GM19240 (cell line): ENCODE measurements around the gene CRYGA.
"Not testable (repeated sequence)": the region's sequence is repeated elsewhere in the genome, so short reads cannot be mapped to it uniquely, and the experiment has no call there.

Source experiments
- DNase-seq: peaks from one replicate; pipeline ENCODE4 v3.0.0; 2011; ENCODE audit warnings: low spot score; ENCODE audit not compliant: insufficient read length

The CRYGA gene

DNA sequence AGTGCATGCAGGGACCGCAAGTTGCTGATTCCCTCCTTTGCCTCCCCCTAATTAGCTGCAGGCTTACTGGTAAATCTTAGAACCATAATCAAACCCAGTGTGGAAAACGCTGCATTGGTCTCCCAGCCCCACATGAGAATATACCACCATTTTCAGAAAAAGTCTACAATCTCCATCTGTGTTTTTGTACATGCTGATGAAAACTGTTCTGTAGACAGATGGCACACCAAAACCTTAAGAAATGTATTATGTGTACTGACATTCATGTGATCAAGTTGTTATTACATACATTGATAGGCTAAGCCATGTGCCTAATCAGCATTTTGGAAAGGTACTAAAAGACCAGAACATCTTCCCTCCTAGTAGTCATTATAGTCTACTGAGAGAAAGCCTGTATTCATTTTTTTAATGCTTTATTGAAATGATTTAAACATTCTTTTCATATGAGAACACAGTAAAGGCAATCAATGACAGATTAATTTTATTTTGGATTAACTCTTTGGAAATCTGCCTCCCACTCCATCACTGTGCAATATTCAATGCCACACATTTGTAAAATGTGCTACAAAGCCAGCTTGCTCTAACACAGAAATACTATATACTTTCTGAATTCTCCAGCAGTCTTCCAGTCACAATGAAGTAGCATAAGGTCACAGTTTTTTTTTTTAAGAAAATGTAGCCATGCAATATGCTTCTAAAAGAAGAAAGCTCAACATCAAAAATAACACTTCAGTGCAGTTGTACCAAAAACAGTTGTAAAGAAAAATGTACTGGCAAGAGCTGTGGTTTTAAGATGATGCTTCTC lies 1.8 kb upstream of the CRYGA start:
- no peak for DNase-seq

DNA sequence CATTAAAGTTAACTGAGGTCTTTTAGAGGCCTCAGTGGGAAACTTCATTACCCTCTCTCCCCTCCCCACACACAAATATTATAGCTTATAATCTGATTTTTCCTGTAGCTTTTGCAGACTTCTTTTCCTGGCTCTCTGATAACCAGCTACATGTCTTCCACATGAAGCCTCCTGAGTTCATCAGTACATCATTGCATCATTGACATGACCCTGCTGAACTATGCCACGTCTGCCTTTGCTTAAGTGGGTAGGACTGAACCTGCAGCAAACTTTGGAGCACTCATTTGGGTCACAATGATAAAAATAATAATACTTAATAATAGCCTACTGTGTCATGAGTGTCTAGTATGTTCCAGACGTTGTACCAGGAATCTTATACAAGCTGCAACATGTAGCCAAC lies 7.0 kb downstream of the CRYGA start:
- no peak for DNase-seq

DNA sequence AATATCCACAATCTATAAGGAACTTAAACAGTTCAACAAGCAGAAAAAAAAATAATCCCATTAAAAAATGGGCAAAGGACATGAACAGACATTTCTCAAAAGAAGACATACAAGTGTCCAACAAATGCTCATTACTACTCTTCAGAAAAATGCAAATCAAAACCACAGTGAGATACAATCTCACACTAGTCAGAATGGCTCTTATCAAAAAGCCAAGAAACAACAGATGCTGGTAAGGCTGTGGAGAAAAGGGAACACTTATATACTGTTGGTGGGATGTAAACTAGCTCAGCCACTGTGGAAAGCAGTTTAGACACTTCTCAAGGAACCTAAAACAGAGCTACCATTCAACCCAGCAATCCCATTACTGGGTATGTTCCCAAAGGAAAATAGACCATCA lies 10.2 kb downstream of the CRYGA start:
- DNase-seq, result no peak

DNA sequence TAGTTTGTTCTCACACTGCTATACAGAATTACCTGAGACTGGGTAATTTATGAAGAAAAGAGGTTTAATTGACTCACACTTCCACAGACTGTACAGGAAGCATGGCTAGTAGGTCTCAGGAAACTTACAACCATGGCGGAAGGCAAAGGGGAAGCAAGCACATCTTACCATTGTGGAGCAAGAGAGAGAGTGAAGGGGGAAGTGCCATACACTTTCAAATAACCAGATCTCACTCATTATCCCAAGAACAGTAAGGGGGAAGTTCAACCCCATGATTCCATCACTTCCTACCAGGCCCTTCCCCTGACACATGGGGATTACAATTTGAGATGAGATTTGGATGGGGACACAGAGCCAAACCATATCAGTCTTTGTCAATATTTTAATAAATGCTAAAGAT lies 12.4 kb downstream of the CRYGA start:
- DNase-seq, result no peak

DNA sequence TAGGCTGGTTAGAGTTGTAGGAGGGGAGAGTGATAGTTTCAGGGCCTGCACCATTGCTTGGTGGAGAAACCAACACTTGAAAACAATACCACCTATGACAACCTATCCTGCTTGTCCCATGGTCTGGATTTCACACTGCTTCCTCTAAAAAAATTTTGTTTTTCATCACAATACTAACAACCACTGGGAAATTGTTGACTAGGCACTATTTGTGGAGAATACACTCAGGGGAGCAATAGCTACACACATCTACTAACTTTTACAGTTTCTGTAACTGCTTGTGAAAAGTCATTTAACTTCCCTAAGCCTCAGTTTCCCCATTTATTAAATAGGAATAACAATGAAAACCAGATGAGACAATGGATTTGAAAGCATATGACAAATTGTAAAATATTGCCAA lies 13.3 kb downstream of the CRYGA start:
- DNase-seq, result no peak

DNA sequence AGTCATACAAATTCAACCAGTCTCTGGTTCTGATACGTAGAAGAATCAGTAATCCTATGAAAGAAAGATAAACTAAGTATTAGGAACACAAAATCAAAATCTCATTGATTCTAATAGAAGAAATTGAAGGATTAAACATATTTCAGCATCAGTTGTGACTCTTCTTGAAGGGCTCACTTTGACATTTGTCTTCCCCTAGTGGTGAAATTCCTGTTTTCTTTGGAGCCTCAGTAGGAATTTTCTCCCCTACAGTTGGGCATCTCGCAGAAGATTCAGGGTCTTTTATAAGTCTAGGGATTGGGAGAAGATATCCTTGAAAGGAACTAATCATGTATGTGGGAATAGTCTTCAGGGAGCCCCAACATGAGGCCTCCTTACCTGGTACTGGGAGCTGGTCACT lies 14.6 kb downstream of the CRYGA start:
- no peak for DNase-seq

DNA sequence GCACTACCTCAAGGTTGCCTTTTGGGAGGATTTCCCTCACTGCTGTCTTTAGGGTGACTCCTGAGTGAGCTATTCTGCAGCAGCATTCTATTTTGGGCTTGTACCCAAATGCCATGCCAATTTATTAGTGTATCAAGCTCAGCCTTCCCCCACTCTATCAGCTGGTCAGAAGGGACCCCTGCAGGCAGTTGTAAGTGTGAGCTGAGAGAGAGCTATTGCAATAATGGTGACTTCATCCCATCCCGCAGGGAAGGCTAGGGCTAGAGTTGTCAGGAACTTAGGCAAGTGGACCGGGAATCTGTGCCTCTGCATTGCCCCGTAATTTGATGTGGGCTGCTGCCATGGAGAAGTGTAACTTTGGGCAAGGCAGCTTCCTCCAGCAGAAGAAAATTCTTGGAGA lies 15.6 kb downstream of the CRYGA start:
- DNase-seq, result no peak

DNA sequence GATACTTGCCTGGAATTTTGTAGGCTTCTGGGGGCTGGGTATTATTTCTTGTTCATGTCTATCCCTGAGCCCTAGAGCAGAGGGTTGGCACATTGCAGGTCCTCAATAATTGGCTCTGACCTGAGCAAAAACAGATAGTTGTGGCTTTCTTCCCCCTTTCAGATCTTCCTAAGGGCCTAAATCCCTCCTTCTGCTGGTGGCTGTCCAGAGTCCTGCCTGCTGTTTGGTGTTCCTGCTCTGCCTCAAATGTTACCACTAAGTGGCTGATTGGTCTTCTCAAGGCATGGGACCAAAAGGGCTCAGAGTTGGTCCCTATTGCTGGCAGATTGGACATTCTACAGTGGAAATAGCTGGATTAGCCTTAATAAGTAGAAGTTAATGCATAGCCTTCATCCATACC lies 16.4 kb downstream of the CRYGA start:
- DNase-seq, result no peak

DNA sequence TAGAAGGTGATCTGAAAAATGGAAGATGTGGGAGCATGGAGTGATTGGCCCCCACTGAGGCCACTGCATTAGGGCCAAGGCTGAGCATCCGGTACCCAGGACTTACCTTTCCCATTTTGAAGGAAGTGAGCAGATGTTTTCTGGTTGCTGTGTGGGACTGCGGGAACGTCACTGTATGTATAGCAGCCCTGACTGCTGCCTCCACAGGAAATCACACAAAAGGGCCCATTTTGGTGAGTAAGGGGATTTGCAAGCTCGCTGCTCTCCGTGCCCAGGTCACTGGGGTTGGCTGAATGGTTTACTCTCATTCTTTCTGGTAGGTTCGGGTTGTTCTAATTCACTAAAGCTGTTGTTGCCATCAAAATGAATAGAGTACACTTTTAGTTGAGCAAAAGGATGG lies 17.4 kb downstream of the CRYGA start, which contains the start of gene CRYGB:
CRYGB (minus strand) TSS at position 153 of the 400 bp plus-strand sequence; CDS start at position 115, 38 bp downstream.
- DNase-seq, result no peak

DNA sequence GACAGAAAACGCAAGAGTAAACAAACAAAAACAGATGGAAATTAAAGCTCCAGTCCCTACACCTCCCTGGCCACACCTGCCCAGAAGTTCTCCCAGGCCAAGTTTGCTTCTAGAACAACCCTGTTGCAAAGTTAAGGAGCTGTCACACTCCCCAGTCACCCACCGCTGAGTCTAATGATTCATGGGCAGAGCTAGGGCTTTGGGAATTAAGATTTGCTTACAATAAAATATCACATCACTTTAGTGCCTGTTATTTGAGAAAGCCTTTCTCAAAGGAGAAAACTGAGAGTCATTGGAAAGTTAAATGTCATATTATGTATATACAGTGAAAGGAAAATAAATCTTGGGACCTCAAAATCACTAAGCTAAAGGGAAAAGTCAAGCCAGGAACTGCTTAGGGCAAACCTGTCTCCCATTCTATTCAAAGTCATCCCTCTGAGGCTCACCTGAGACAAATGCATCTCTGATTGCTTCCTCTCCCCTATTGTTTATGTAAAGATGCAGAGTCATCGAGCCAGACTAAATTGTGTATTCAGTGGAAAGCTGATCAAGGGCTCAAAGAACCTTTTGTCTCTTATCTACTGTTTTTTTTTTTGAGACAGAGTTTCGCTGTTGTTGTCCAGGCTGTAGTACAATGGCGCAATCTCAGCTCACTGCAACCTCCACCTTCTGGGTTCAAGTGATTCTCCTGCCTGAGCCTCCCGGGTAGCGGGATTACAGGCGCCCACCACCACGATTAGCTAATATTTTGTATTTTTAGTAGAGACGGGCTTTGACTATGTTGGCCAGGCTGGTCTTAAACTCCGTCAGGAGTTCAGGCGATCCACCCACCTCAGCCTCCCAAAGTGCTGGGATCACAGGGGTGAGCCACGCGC lies 20.2 kb downstream of the CRYGA start:
- DNase-seq, result no peak

DNA sequence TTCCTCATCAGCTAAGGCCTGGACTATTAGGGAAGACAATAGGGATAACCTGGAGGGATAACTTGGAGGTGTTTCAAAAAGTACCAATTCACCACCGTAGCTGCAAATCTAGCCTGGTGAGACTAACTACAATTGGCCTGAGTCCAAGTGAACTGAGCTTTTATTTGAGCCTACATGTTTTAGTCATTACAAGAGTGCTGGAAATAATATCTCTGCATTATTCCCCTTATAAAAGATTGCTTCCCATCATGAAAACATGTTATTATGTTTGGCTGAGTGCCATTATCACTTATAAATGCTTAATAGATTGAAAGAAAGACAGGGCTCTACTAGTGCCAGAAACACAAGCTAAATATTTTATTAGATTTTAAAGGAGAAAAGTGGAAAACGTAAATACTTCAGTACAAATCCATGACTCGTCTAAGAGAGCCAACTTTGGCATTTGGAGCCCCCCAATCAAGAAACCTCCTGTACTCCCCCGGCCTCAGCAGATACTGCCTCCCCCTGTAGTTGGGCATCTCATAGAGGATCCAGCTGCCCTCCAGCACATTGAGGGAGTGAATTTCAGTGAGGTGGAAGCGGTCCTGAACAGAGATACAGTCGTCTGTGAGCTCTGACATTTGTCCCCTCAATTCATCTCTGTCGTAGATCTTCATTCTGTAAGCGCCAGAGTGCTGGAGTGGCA lies 21.0 kb downstream of the CRYGA start:
- DNase-seq, result no peak

DNA sequence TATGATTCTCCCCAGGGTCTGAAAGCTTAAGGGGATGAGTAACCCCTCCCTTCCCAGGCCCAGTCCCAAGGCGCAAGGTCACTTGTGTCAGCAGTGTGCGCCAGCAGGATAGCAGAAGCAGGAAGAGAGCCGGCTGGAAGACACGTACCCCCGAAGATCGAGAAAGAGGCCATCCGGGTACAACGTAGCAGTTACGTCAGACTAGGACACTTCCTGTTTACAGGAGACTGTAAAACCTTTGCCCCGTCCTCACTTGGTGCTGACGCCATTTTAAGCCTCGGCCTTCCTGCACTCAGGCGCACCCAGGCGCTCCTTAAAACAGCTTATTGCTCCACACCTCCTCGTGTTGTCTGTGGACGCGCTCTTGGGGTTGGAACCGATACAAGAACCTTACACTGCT lies 23.9 kb downstream of the CRYGA start:
- no peak for DNase-seq

DNA sequence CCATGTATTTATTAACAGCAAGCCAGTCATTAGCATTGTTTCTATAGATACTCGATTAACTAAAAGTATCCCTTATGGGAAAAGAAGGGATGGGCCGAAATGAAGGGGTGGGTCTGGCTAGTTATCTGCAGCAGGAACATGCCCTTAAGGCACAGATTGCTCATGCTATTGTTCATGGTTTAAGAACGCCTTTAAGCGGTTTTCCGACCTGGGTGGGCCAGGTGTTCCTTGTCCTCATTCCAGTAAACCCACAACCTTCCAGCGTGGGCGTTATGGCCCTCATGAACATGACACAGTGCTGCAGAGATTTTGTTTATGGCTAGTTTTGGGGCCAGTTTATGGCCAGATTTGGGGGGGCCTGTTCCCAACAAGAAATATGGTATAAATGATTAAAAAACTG lies 25.1 kb downstream of the CRYGA start:
- DNase-seq, result not testable (repeated sequence)

DNA sequence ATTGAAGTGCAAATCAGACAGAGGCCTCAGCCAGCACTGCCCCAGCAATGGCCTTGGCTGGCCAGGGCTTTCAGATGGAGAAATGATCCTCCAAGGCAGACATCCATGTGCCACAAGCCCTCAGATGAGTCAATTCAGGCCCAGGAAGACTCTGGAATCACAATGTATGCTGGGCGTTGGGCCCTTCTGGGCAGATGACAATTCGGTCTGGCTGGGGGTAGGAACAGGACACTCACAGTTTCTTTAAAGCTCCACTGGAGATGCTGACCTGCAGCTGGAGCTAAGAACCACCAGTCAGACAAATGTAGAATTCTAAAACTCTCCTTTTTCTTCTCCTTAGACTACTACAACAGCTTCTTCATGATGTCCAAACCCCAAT lies 26.7 kb downstream of the CRYGA start:
- no peak for DNase-seq

DNA sequence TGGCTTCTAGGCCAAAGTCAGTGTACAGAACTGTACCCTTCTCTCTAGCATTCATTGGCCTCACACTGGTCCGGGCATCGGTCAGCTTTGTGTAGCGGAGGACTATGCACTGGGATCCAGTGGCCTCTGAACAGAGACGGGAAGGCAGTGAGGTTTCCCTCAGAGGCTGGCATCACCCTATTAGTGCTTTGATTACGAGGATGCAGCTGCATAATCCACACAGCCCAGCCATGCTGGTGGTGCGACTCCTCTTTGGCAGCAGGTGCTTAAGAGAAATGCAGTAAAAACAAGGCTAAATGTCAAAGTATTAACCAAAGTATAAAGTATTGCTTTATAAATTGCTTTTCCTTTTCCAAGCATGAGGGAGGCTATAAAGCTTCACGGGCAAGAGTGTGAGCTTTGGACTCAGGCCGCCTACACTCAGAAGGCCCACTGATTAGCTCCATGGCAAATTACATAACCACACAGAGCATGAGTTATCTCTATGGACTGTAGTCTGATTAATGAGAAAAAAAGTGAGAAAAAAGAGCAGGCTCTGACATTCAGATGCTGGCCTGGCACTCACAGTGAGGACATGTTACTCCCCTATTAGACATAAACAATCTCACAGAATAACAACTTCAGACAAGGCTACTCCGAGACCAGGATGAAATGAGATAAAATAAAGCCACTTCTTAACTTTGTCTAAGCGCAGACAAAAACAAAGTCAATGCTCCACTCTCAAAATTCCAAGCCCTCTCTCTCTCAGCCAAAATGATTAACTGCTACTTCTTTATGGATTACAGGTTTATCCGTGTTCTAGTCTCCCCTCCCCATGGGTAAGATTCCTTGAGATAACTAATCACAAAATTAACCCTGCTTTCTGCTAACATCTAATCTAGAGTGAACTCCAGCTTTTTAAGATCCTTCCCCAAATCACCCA lies 27.3 kb downstream of the CRYGA start:
- DNase-seq, result no peak

DNA sequence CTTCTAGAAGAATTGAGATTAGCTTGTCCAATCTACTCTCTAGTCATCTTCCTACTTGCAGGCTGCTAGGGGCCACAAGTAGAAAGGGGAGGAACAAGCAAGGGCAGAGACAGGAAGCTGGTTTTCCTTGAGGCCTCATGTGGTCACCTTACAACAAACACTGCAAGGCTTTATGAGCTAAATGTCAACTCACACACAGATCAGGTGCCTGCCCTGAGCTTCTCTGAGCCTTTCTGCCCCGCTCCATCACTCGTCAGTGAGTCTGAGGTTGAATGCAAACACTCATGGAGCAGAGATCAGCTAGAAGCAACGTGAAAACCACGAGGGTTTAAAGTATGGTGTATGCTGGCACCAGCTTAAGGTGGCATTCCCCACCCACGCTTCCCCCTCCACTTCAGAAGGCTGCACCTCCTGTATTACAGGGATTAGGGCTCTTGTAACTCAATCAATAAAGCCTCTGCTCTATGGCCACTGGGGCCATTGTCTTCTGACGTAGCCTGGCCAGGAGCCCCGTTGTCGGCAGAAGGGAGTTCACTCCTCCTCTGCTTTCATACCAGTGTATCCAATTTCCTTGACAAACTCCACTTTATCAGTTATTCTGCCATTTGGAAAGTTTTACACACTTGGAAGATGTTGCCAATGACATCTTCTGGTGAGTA lies 28.3 kb downstream of the CRYGA start:
- no peak for DNase-seq

DNA sequence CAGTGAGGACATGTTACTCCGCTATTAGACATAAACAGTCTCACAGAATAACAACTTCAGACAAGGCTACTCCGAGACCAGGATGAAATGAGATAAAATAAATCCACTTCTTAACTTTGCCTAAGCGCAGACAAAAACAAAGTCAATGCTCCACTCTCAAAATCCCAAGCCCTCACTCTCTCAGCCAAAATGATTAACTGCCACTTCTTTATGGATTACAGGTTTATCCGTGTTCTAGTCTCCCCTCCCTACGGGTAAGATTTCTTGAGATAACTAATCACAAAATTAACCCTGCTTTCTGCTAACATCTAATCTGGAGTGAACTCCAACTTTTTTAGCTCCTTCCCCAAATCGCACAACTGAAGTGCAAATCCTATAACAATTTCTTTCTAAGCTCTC lies 32.7 kb downstream of the CRYGA start:
- no peak for DNase-seq

DNA sequence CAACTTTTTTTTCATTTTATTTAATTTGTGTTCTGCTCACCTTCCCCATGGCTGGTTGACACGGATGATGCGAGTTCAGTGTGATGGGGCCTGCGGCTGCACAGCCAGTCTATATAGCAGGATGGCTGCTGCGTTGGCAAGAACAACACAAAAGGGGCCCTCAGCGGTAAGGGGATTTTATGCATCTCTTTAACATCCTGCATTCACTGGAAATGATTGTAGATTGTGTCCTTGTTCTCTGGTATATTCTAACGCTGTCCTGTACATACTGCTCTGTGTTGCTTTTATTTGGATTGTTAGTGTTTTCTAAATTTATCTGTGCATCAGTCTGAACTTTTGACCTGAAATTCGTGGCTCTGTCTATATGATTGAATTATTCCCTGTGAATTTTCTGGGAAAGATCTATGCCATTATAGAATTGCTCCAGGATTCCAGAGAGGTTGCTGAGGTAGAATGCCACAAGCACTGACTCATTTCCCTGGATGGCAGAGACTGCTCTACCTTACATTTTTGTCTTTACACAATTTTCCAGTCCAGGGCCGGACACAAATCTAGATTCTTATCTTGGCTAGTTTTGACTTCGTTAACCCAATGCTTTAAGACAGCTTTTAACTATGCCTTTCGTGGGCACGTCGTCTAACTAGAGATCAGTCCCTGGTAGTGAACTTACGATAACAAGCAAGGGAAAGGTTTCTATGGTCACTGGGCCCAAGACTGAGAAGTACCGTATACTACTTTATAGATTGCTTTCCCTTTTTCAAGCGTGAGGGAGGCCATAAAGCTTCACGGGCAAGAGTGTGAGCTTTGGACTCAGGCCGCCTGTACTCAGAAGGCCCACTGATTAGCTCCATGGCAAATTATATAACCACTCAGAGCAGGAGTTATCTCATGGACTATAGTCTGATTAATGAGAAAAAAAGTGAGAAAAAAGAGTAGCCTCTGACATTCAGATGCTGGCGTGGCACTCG lies 33.4 kb downstream of the CRYGA start, which contains the start of gene CRYGC:
CRYGC (minus strand) TSS at position 85 of the 968 bp plus-strand sequence; CDS start at position 49, 36 bp downstream.
- DNase-seq, result no peak

DNA sequence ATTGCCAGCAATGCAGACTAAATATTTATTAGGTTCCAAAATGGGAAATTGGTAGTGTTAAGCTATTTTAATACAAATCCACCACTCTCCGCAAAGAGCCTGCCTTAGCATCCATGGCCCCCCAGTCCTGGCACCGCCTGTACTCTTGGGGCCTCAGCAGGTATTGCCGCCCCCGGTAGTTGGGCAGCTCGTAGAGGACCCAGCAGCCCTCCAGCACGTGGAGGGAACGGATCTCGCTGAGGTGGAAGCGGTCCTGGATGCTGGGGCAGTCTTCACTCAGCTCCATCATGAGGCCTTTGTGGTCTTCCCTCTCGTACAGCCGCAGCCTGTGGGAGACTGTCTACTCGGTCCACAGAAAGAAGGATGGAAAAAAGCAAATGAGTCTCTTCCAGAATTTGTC lies 35.3 kb downstream of the CRYGA start:
- DNase-seq, result no peak
